Putamen (tissue), 1 donor: Measurements from ENCODE around the gene ZNF664.
"Not testable (repeated sequence)": the region's sequence is repeated elsewhere in the genome, so short reads cannot be mapped to it uniquely, and the experiment has no call there.

Source experiments
- DNase-seq: peaks from one replicate; pipeline ENCODE4 v3.0.0-alpha.2; 2016; ENCODE audit warnings: low spot score

Gene ZNF664

DNA sequence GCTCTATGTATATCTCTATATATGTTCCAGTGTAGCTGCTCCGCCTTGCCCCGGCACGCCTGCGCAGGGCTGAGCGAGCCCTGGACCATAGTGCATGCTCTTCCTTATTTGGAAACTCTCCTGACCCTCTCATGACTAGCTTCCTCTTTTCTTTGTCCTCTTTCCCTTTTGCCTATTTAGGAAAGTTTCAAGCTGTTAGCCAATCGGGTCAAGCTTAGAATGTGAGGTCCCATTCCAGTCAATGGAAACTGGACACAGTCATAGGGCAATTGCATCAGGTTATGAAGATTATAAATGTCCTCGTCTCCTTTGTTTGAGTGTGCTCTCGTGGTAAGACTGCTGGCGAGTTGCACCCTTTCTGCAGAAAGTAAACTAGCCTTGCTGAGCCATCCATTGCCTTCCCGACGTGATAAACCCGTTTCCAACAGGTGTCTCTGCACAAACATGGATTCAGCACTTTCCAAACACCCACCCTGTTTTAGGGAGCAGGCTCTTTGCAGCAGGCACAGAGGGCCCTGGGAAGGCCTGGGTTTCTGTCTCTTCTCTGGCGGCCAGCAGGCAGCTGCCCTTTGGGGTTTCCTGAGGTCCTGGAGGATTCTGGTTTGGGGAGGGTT is 31.3 kb upstream of the ZNF664 start:
- DNase-seq = no peak

DNA sequence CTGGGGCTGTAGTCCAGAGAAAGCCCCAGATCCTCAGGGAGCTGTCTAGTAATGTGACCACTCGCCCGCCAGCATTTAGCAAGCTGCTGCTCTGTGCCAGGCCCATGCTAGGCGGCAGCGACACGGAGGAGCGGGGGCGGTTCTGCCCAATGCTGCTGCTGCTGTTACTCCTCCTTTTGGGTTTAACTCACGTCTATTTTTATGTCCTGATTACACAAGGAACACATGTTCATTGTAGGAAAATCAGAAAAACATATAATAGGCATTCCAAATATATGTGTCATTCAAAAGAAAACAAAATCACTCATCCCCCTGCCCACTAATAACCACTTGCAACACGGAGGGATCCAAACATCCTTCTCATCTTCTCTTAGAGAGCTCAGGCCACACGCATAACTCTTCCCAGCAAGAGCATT is 30.8 kb upstream of the ZNF664 start:
- DNase-seq = peak; percentile 13

DNA sequence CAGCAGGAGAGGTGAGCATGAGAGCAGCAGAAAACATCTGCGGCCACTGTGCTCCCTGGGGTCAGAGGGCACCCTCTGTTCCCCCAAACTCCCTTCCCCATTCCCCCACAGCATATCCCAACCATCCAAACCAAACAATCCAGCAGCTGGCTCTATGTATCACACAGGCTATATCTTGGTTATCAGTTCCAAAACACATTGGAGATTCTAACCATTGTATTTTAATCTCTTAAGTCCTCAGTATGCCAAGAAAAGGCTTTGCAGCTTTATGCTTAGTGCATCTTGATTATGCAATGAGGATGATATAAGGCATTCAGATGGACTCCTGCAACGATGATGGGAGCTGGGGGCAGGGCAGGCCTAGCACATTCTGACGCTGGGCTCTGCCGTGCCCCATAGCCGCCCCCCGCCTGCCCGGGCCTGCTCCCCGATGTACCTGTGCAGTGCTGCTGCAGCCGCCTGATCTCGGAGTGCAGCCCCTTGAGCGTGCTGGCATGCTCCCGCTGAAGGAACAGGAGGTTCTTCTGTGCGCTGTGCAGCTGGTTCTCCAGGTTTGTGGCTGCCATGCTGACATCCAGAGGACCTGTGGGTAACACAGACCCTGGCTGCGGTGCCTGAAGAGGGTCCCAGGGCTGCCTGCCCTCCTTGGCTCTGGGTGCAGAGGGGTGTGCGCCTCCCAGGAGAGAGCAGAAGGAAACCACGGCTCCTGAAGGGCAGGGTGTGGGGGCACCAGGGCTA is 29.9 kb upstream of the ZNF664 start:
- no peak for DNase-seq

DNA sequence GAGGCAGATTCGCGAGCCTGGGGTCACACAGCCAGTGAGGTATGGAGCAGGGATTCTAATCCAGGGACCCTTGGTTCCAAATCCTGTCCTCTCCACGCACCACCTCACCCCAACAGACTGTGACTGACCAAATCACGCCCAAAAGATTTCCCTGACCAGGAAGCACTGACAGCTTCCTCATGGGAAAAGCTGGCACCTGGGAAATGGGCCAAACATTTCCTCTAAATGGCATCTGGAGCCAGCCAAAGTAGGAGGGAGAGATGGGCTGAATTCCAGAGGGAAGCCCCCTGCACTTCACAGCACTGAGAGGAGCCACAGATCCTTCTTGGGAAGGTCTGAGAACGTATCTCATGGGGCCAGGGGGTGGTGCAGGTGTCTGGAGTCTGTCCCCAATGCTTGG is 29.2 kb upstream of the ZNF664 start:
- DNase-seq = no peak

DNA sequence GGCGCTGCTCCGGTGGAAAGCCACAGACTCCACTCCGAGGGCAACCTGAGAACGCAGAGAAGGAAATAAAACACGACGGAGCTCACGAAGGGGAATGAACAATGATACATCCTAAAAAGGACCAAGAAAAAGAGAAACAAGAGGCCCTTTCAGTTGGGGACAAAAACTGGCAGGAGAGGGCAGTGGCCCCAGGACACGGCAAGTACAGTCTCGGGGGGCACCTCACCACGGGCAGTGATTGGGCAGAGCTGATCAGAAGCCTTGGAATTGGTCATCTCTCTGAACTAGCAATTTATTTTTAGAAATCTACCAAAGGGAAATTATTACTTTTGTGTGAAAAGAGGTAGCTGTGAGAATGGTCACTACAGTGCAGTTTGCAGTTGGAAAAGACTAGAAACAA is 28.3 kb upstream of the ZNF664 start:
- no peak for DNase-seq

DNA sequence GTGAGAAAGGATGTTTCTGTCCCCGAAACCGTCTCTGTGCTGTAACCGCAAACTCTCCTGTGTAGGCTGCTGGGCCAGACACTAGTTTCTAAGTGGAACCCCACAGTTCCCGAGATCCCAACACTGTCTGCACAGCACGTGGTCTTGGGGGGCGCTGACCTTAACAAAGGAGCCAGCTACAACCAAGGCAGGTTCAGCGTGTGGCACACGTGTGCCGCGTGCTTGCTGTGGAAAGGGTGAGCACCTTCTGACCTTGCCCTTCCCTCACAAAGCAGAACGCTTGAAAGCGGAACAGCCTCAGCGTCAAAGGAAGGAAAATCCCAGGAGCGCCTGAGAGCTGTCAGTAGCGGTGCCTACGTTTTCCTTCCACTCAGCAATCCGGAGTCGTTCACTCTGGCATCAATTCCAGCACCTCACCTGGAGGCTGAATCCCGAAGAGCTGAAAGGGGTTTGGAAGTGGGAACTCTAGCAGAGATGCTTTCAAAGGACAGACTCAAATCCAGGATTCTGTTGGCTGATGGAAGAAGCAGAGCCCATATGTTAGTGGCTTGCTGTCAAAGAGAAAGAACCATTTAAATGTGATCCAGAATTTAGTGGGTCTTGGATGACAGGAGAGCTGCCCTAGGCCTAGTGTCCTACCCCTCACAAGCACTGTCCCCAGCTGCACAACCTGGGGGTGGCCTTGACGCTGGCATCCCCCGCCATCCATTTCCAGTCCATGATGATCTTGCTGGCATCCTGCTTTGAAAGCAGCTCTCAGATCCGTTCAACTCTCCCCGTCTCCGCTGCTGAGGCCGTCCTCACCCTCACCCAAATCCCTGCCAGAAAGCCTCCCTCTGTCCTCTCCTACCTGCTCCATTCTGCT is 27.5 kb upstream of the ZNF664 start:
- DNase-seq = peak; percentile 31

DNA sequence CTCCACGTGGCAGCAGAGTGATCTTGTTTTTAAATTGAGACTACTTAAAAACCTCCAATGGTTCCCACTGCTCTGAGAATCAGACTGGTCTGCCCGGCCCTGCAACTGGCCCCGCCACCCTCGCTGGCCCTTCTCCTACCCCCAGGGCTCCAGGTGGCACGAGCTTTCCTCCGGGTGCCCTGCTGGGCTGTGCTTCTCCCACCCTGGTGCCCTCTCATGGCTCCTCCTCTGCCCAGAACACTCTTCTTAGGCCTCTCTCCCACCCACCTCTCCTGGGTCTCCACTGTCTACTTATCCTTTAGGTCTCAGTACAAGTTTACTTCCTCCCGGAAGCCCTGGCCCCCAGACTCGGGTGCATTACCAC is 26.9 kb upstream of the ZNF664 start:
- no peak for DNase-seq

DNA sequence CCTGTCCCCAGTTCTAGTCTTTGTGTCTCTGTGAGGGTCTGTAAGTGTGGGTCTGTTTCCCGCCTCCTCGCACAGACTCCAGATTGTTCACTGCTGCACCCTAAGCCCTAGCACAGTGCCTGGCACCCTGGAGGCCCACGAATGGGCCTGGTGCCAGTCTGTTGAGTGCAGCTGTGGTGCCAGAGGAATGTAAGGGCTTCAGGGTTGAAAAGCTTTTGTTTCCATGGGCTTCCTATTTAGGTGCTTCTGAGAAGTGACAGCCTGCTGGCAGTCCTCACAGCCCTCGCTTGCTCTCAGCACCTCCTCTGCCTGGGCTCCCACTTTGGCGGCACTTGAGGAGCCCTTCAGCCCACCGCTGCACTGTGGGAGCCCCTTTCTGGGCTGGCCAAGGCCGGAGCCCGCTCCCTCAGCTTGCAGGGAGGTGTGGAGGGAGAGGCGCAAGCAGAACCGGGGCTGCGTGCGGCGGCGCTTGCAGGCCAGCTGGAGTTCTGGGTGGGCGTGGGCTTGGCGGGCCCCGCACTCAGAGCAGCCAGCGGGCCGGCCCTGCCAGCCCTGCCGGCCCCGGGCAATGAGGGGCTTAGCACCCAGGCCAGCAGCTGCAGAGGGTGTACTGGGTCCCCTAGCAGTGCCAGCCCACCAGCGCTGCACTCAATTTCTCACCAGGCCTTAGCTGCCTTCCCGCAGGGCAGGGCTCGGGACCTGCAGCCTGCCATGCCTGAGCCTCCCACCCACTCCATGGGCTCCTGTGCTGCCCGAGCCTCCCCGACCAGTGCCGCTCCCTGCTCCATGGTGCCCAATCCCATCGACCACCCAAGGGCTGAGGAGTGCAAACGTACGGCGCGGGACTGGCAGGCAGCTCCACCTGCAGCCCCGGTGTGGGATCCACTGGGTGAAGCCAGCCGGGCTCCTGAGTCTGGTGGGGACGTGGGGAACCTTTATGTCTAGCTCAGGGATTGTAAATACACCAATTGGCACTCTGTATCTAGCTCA is 26.2 kb upstream of the ZNF664 start:
- DNase-seq = not testable (repeated sequence)

DNA sequence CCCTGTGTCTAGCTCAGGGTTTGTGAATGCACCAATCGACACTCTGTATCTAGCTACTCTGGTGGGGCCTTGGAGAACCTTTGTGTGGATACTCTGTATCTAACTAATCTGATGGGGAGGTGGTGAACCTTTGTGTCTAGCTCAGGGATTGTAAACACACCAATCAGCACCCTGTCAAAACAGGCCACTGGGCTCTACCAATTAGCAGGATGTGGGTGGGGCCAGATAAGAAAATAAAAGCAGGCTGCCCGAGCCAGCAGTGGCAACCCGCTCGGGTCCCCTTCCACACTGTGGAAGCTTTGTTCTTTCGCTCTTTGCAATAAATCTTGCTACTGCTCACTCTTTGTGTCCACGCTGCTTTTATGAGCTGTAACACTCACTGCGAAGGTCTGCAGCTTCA is 25.5 kb upstream of the ZNF664 start:
- DNase-seq = not testable (repeated sequence)

DNA sequence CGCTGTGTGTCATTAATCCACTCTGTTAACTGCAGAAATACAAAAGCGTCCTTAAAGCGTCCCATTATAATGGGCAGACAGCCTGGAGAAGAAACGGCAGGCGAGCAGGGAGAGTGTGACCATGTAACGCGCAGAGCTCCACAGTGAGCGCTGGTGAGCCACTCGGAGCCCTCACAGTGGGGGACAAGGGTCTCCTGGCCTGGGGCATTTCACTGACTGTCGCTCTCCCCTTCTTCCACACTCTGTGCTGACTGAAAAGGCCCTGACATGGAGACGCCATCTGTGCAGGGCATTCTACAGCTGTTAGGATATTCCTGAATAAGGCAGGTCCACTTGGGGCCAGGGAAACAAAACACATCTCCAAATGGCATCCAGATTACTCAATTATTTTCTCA is 24.6 kb upstream of the ZNF664 start:
- no peak for DNase-seq

DNA sequence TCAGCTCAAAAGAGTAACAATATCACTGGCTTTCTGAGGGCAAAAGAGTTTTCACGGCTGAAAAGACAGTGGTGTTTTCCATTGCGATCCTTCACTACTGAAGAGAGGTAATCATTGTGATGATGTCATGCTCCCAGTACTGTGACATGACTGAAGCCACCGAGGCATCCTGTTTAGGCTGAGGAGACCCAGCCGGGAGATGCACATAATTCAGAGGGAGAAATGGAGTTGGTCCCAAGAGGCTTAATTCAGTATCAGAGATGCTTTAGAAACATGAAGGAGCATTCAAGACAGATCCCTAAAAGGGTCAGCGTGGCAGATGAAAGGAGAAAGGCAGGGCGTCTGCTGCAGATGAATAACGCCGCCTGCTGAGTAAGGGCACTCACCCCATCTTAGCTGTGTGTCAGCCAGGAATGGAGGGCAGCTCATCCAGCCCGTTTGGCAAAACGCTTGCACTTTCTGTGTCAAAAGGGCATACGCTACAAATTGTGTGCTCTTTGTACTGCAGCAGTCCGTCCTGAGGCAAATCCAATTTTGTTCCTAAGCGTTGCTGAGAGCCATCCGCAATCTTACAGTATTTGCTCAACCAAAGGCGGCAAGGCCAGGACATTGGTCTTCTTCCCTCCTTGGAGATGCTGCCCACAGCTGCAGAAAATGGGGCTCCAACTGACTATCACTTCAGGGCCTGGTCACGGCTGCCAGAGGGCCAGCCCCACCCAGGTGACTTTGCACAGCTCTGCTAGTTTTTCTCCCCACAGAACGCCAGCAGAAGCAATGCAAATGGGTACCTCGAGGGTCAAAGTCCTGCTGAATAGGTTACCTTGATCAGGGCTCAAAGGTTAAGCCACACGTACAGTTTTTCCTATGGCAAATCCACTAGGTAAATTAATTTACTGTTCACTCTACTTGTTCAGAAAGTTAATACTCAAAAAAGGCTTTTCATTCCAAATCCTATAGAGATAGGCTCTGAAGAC is 23.9 kb upstream of the ZNF664 start:
- no peak for DNase-seq

DNA sequence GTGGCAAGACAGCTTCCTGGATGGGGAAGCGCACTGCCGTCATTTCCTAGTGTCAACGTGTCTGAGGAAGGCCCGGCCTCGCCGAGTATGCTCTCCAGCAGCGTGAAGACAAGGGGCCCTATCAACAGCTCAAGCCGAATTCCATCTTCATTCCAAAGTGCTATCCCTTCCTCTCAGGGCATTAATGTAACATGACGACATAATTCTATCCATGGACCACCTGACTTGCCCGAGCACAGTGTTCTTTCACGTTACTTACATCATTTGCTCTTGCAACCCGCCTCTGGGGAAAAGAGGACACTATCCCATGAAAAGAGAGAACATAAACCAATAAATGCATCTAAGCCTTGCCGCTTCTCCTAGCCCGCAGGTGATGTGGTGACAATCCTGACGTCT is 23.2 kb upstream of the ZNF664 start:
- no peak for DNase-seq

DNA sequence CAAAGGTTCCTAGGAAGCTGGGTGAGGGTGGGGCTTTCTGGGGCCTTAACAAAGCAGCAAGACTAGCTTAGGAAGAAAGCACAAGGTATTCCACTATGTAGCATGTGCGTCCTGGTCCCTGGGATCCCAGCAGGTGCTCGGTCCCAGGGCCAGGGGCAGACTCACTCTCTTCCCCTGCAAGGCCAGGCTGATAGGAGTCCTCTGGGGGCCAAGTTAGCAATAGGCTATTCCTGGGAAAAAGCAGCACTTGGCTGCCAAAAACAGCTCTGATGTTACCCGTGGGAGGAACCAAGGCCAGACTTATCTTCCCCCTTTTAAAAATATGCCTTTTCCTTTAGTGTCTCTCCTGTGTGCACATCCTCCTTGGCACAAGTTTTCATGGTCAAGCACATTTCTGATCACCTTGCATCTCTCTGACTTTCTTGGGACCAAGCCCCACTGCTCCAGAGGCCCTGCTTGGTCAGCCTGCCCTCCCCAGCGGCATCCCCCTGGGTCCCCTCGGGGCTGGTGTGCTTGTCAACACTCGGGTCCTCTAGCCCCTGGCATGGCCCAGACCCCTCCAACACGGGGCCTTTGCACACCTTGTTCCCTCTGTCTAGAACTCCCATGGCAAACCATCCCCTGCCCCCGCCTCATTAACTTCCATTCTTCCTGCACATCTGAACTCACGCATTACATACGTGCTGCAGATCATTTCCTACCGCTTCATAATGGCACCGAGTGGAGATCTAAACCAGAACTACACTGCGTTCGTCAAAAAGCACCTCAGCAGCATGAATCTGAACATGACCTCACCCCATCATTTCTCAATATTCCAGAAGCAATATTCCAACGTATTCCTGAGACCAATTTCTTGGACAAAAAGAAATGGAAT is 22.3 kb upstream of the ZNF664 start:
- no peak for DNase-seq

DNA sequence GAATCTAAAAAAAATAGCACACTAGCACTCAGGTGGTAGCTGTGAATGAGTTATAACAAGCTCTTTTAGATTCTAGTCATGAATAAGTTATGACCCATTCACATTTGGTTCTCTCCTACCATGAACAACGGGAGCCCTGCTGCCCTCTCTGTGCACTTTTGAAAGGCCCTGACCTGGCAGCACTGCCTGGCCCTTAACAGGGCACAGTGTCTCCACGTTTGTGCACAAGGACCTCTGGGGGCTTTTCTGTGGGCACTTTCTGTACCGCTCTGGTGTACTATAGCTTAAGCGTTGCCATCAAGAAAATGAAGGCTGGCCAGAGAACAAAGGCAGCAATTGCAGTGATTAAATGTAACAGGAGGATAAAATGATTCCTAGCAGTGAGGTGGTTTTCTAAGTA is 21.5 kb upstream of the ZNF664 start:
- no peak for DNase-seq

DNA sequence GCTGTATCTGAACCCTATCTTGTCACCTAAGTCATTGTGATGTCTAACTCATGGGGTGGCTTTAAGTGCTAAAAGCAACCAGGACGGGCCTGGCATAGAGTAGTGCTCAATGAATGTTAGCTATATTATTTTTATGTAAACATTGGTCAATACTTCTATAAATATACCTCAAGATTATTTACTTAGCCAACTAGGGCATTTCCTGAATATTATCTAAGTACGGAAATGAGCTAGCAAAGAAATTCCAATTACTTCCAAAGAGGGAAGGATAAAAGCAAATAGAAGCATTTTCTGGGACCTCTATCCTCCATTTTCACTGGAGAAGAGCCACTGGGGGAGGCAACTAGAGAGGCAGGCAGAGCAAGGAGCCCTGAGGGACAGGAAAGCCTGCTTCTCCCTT is 21.0 kb upstream of the ZNF664 start:
- no peak for DNase-seq

DNA sequence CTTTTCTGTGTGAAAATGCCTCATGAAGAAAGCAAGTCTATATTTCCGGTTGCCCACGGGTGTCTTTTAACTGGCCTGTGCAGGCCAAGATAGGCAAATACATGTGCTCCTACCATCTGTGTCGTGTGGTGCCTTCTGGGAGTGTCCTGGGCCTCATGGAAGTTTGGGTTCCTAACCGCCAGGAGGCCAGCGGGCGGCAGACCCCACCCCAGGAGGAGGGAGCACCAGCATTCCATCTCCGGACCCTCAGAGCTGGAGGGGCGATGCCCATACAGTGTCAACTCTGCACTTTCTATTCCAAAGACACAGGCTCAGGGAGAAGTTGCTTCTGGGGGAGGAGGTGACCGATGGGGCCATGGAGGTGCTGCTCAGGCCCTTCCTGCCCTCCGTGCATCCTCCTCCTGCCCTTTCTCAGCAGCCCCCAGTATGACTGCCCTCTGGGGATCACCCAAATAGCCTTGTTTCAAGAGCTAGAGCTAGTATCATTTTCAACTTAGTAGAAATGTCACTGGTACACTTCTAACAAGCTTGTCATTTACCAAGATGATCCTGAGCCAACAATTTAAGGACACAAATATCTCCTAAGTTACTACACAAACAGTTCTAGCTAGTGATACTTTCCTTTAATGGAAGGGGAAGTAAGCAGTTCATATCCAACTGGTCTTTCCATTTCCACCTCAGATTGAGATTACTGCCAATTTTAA is 18.2 kb upstream of the ZNF664 start:
- no peak for DNase-seq

DNA sequence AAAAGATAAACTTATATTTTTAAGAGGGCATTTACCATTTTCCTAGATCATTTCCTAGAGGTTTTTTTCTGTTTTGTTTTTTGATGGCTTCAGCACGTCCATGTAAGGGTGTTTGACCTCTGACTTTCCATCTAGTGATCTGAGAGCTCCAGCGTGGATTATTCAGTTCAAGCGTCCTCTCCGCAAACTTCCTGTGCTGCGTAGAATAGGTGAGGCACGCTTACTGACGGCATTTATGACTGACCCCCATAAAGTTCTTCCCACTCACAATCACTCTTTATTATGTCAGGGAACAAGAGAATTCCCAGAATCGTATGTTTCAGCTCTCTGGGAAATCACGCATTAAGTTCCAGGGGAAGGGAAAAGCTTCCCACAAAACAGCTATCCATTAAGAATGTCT is 16.8 kb upstream of the ZNF664 start:
- no peak for DNase-seq

DNA sequence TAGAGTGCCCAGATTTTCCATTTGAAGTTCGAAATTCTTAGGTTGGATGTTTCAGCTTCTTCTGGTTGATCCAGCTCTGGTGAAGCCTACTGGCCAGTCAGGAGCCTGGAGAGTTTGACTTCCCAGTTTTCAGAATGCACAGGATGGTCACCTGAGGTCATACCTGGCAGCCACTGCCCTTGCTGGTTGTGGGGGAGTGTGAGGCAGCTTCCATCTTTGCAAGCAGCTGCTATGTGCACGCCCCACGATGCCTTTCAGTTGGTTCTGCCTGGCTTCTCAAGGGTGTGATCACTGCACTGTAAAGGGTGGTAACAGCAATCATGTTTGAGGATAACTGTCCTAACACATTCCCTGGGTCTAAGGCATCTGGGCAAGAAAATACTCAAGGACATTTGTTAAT is 15.8 kb upstream of the ZNF664 start:
- DNase-seq = no peak

DNA sequence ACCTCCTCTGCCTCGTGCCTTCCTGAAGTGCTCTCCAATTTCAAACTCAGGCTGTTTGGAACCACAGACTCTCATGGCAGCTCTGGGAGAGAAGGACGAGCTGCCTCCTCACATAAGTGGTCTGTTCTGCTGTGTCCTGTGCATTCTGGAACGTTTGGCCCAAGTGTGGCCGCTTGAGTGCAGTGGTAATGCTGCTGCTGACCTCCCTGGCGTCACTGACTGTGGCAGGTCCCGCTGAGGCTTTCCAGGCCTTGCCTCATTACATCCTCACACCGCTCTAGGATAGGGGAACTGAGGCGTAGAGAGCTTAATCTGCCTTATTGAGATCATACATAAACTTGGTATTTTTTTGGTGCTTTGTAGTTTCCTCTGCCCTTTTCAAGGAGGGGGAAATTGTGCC is 14.6 kb upstream of the ZNF664 start:
- no peak for DNase-seq
